Inferior parietal cortex (tissue), 1 donor: ENCODE measurements around the gene SERINC3.
A peak's percentile ranks its signal among the peaks of the same experiment; 100 is the strongest.

Source experiments
- DNase-seq: peaks from one replicate; pipeline ENCODE4 v3.0.0-alpha.2; 2016; ENCODE audit errors: extremely low spot score

SERINC3 gene

DNA sequence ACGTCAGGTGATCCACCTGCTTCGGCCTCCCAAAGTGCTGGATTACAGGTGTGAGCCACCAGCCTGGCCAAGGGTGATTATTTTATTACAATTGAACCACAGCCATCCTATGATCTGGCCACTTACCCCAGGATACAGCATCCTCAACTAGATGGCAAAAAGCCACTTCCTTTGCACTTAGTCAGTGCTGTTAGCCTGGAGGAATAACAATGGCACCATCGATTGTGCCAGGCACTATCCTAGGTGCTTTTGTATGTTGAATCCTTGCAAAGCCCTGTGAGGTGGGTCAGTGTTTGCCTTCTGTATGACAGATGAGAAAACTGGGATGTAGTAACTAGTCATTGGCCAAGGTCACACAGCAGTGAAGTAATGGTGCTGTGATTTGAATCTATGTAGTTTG, 57.4 kb downstream of the SERINC3 start:
- no peak for DNase-seq

GRCh38 chr20:44463466-44463865, 58.4 kb downstream of the SERINC3 start:
- DNase-seq = no peak

GRCh38 chr20:44461803-44462174, 60.1 kb downstream of the SERINC3 start:
- DNase-seq = no peak

DNA sequence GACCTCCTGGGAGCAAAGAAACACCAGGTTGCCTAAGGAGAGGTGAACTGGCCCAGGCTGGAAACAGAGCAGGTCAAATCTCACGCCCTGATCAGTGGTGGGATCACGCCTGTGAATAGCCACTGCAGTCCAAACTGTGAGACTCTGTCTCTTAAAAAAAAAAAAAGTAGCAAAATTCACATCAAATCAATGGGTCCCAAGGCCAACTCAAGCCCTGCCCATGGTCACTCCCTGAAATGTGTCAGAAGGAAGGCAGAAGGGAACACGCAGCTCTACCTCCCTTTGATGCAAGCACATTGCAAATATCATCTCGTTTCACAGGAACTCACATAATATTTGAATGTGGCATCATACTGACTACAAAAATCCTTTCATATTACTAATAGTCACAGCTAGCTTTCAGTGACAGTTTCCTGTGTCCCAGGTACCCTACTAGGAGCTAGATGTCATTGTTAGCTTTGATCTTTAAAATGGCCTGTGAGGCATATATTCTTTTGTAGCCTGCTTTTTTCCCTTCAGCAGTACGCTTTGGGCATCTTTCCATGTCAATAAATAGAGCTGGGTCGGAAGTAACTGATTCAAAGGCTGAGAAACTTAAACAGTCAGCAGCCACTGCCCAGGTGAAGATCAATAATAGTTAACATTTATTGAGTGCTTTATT, 60.6 kb downstream of the SERINC3 start:
- no peak for DNase-seq

- DNase-seq = peak; percentile 32
Measured at GRCh38 chr20:44460795-44461141, 61.1 kb downstream of the SERINC3 start.

GRCh38 chr20:44459271-44459670, 62.6 kb downstream of the SERINC3 start:
- no peak for DNase-seq

- no peak for DNase-seq
Measured at GRCh38 chr20:44457016-44457415, 64.9 kb downstream of the SERINC3 start.

DNA sequence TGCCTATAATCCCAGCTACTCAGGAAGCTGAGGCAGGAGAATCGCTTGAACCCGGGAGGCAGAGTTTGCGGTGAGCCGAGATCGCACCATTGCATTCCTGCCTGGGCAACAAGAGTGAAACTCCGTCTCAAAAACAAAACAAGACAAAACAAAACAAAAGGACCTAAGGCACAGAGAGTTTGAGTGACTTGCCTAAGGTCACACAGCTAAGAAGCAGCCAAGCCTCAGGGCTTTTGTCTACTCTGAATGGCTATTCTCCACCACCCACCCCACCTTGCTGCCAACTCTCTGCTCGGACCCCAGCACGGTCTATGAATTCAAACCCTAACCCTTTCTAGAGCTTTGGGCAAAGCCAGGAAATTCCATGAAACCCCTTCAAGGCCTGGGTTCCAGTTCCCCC, 65.3 kb downstream of the SERINC3 start:
- DNase-seq = no peak

- DNase-seq = no peak
Measured at GRCh38 chr20:44455126-44455525, 66.7 kb downstream of the SERINC3 start.

- no peak for DNase-seq
Measured at GRCh38 chr20:44454306-44454963, 67.4 kb downstream of the SERINC3 start.

DNA sequence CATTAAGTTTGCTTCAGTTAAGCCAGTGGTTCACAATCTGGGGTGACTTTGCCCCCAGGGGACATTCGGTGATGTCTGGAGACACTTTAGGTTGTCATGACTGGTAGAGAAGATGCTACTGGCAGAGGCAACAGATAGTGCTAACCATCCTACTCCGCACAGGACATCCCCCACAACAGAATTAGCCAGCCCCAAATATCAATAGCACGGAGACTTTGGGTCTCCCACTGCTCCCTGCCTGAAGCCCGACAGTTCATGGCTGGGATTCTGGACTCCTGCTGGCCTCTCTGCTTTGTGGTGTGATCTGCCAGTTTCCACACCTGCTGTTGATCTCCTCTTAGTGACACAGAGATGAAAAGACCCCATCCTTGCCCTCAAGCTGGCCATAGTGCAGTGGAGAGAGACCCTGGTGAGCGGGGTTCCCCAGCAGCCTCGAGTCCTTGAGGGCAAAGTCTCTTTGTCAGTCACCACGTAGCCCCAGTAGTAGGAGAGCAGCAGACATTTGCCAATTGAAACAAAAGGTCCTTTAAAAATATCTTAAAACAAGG, 70.9 kb downstream of the SERINC3 start:
- no peak for DNase-seq

GRCh38 chr20:44450281-44450889, 71.5 kb downstream of the SERINC3 start:
- DNase-seq = no peak

GRCh38 chr20:44449864-44450263, 72.0 kb downstream of the SERINC3 start:
- no peak for DNase-seq

- no peak for DNase-seq
Measured at GRCh38 chr20:44448753-44449546, 72.9 kb downstream of the SERINC3 start.

DNA sequence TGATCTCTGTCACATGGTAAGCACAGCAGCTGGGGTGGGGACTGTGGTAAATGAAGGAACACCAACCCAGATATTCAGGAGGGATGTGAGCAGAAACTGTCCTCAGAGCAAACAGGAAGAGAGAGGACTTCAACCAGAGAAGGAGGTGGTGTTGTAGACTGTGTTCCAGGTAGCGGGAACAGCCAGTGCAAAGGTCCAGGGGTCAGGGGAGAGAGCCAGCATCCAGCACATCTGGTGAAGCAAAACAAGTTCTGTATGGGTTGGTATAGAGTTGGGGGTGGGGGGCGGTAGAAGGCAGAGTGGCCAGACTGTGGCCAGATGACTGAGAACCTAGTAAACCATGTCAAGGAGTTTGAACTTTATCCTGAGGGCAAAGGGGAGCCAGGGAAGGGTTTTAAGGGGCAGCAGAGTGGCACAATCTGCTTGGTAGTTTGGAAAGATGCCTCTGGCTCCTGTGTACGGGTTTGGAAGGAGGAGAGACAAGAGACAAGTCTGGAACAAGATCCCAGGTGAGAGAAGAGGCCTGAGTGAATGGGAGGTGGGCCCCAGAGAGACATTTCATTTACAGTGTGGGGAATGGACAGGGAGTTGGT, 73.9 kb downstream of the SERINC3 start:
- no peak for DNase-seq
